Liver (tissue), 3 donors: ENCODE measurements around the gene TPSB2.

Source experiments
- CTCF ChIP-seq: fragments of 150-350 bp; IDR thresholded peaks from 2 replicates; pipeline ENCODE4 v1.5.1; 2017; ENCODE audit warnings: improper control_type of control experiment, low read depth, low read length; ENCODE audit not compliant: missing input control
- RAD21 ChIP-seq, 2 donors: IDR thresholded peaks; 2 replicates each; pipeline ENCODE4 v1.6.1; 2016; ENCODE audit warnings: antibody characterized with exemption in 2 of 2, mild to moderate bottlenecking in 2 of 2
- YY1 ChIP-seq: IDR thresholded peaks from 2 replicates; pipeline ENCODE4 v1.6.1; 2016; ENCODE audit warnings: antibody characterized with exemption, mild to moderate bottlenecking
- TF ChIP-seq, protein P1 (sequence below): IDR thresholded peaks from 2 replicates; pipeline ENCODE4 v1.6.1; 2016; ENCODE audit warnings: antibody characterized with exemption, mild to moderate bottlenecking
- TF ChIP-seq, protein P2 (sequence below): IDR thresholded peaks from 2 replicates; pipeline ENCODE4 v1.6.1; 2016; ENCODE audit warnings: antibody characterized with exemption
- donor health status: healthy.
- donor health status: healthy.

DNA sequence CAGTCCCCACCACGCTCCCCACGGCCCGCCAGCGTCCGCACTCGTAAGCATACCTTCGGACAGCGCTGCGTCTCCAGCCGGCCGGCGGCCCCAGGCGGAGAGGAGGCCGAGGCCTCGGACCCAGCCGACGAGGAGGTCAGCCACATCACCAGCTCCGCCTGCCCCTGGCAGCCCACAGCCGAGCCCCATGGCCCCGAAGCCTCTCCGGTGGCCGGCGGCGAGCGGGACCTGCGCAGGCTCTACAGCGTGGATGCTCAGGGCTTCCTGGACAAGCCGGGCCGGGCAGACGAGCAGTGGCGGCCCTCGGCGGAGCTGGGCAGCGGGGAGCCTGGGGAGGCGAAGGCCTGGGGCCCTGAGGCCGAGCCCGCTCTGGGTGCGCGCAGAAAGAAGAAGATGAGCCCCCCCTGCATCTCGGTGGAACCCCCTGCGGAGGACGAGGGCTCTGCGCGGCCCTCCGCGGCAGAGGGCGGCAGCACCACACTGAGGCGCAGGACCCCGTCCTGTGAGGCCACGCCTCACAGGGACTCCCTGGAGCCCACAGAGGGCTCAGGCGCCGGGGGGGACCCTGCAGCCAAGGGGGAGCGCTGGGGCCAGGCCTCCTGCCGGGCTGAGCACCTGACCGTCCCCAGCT is 9.8 kb downstream of the TPSB2 start:
- TF ChIP-seq CTCF: no peak
- TF ChIP-seq, protein P1, sequence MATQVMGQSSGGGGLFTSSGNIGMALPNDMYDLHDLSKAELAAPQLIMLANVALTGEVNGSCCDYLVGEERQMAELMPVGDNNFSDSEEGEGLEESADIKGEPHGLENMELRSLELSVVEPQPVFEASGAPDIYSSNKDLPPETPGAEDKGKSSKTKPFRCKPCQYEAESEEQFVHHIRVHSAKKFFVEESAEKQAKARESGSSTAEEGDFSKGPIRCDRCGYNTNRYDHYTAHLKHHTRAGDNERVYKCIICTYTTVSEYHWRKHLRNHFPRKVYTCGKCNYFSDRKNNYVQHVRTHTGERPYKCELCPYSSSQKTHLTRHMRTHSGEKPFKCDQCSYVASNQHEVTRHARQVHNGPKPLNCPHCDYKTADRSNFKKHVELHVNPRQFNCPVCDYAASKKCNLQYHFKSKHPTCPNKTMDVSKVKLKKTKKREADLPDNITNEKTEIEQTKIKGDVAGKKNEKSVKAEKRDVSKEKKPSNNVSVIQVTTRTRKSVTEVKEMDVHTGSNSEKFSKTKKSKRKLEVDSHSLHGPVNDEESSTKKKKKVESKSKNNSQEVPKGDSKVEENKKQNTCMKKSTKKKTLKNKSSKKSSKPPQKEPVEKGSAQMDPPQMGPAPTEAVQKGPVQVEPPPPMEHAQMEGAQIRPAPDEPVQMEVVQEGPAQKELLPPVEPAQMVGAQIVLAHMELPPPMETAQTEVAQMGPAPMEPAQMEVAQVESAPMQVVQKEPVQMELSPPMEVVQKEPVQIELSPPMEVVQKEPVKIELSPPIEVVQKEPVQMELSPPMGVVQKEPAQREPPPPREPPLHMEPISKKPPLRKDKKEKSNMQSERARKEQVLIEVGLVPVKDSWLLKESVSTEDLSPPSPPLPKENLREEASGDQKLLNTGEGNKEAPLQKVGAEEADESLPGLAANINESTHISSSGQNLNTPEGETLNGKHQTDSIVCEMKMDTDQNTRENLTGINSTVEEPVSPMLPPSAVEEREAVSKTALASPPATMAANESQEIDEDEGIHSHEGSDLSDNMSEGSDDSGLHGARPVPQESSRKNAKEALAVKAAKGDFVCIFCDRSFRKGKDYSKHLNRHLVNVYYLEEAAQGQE: no peak
- TF ChIP-seq, protein P2, sequence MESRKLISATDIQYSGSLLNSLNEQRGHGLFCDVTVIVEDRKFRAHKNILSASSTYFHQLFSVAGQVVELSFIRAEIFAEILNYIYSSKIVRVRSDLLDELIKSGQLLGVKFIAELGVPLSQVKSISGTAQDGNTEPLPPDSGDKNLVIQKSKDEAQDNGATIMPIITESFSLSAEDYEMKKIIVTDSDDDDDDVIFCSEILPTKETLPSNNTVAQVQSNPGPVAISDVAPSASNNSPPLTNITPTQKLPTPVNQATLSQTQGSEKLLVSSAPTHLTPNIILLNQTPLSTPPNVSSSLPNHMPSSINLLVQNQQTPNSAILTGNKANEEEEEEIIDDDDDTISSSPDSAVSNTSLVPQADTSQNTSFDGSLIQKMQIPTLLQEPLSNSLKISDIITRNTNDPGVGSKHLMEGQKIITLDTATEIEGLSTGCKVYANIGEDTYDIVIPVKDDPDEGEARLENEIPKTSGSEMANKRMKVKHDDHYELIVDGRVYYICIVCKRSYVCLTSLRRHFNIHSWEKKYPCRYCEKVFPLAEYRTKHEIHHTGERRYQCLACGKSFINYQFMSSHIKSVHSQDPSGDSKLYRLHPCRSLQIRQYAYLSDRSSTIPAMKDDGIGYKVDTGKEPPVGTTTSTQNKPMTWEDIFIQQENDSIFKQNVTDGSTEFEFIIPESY: no peak
- no peak for TF ChIP-seq RAD21 (IDR thresholded peaks at IDR 0.05)
- TF ChIP-seq YY1: no peak
